ENCODE data around the gene BHMT.

DNA sequence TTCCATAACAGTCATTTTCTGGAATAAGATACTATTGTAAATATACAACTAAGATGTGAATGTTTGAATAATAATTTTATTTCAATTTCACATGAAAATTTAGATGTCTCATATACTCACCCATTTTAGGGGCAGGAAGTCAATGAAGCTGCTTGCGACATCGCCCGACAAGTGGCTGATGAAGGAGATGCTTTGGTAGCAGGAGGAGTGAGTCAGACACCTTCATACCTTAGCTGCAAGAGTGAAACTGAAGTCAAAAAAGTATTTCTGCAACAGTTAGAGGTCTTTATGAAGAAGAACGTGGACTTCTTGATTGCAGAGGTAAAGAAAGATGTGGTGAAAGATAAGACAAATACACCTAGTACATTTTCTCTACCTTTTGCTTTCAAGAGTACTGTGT lies 8.6 kb downstream of the BHMT start:
- TF ChIP-seq CTCF (conservative IDR thresholded peaks at IDR 0.05; ENCODE audit: low read depth in 2 of 2) (no peak), EZH2phosphoT487 (IDR thresholded peaks at IDR 0.05; ENCODE audit: unreplicated experiment) (no peak), CREB1 (CRISPR knock-in tag; IDR thresholded peaks at IDR 0.05; ENCODE audit: low read depth) (no peak), EZH2 (IDR thresholded peaks at IDR 0.05; ENCODE audit: low read depth, unreplicated experiment) (no peak), POLR2AphosphoS5 (IDR thresholded peaks at IDR 0.05; ENCODE audit: low read depth) (no peak), NANOG (IDR thresholded peaks at IDR 0.05; ENCODE audit: borderline replicate concordance) (no peak), JUNB (IDR thresholded peaks at IDR 0.05; ENCODE audit: unreplicated experiment) (no peak), STAT1 (IDR thresholded peaks at IDR 0.05; ENCODE audit: unreplicated experiment) (no peak), ZNF462 (CRISPR knock-in tag; IDR thresholded peaks at IDR 0.05) (no peak), ZNF331 (CRISPR knock-in tag; IDR thresholded peaks at IDR 0.05; ENCODE audit: low read depth) (no peak)
- TF ChIP-seq, protein P1, sequence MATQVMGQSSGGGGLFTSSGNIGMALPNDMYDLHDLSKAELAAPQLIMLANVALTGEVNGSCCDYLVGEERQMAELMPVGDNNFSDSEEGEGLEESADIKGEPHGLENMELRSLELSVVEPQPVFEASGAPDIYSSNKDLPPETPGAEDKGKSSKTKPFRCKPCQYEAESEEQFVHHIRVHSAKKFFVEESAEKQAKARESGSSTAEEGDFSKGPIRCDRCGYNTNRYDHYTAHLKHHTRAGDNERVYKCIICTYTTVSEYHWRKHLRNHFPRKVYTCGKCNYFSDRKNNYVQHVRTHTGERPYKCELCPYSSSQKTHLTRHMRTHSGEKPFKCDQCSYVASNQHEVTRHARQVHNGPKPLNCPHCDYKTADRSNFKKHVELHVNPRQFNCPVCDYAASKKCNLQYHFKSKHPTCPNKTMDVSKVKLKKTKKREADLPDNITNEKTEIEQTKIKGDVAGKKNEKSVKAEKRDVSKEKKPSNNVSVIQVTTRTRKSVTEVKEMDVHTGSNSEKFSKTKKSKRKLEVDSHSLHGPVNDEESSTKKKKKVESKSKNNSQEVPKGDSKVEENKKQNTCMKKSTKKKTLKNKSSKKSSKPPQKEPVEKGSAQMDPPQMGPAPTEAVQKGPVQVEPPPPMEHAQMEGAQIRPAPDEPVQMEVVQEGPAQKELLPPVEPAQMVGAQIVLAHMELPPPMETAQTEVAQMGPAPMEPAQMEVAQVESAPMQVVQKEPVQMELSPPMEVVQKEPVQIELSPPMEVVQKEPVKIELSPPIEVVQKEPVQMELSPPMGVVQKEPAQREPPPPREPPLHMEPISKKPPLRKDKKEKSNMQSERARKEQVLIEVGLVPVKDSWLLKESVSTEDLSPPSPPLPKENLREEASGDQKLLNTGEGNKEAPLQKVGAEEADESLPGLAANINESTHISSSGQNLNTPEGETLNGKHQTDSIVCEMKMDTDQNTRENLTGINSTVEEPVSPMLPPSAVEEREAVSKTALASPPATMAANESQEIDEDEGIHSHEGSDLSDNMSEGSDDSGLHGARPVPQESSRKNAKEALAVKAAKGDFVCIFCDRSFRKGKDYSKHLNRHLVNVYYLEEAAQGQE (IDR thresholded peaks at IDR 0.05; ENCODE audit: unreplicated experiment): no peak
- TF ChIP-seq, protein P2, sequence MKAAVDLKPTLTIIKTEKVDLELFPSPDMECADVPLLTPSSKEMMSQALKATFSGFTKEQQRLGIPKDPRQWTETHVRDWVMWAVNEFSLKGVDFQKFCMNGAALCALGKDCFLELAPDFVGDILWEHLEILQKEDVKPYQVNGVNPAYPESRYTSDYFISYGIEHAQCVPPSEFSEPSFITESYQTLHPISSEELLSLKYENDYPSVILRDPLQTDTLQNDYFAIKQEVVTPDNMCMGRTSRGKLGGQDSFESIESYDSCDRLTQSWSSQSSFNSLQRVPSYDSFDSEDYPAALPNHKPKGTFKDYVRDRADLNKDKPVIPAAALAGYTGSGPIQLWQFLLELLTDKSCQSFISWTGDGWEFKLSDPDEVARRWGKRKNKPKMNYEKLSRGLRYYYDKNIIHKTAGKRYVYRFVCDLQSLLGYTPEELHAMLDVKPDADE (IDR thresholded peaks at IDR 0.05): no peak

Measured in GM23338 (cell line).